Ovary (tissue), 3 donors: ENCODE data around the gene SPRY4.

ENCODE experiments used
- CTCF ChIP-seq, 3 donors: fragments of 450-650 bp in 2 of 3; fragments of 200-600 bp in 1 of 3; IDR thresholded peaks; one replicate each; pipeline versions ENCODE4 v1.5.1 to v1.8.0; 2016 to 2022; ENCODE audit warnings: antibody characterized with exemption in 3 of 3, mild to moderate bottlenecking in 1 of 3
- POLR2A ChIP-seq: fragments of 450-650 bp; IDR thresholded peaks from one replicate; pipeline ENCODE4 v1.6.1; 2017; ENCODE audit warnings: antibody characterized with exemption, mild to moderate bottlenecking, moderate library complexity
- donor health status: DM: no; HTN: no; CAD: no.

GRCh38 chr5:142320851-142321560 lies 3.8 kb downstream of the SPRY4 start:
- TF ChIP-seq CTCF (IDR thresholded peaks at IDR 0.05) (no peak), POLR2A (no peak)
